HG03521 (cell line): ENCODE data around the gene PDE2A.

ENCODE experiments used
- ATAC-seq: cut with Tn5 transposase; IDR thresholded peaks from one replicate; pipeline ENCODE4 v1.9.1; 2021; ENCODE audit warnings: mild to moderate bottlenecking, moderate library complexity; ENCODE audit not compliant: unreplicated experiment

PDE2A gene

DNA sequence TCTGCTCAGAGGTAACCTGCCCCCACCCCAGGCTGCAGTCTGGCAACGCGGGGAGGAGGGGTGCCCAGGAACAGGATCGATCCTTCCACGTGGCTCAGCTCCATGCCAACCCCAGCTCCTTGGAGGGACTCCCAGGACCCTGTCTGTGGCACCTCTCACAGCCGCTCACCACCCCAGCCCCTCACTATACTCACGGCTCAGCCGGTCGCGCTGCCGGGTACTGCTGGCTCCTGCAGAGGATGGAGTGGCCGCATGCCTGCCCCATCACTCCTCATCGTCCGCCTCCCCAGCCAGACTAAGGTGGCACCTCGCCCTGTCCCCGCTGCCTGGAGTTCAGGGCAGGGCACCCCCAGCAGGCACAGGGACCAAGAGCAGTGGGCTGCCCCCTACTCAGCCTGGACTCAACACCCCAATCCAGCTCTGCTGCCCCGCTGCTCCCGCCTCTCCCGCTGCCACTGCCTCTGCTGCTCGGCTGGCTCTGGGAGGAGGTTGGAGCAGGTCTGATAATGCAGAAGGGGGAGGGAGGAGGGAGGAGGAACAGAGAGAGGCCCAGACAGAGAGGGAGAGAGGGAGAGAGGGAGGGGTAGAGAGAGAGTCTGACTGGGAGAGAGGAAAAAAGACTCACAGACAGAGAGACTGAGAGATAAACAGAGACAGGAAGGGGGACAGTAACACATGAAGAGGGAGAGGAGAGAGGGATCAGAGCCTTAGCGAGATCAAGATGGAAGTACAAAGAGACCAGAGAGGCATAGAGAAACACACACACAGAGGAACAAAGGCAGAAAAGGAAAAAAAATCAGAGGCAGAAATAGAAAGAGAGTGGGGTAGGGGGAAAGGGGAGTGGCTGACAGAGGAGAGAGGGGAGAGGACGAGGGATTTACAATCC, at the start of gene PDE2A:
Gene PDE2A, minus strand, starts transcription at position 480 of the 886 bp plus-strand sequence. Its CDS starts 215 bp downstream, at position 265.
- ATAC-seq, result no peak

DNA sequence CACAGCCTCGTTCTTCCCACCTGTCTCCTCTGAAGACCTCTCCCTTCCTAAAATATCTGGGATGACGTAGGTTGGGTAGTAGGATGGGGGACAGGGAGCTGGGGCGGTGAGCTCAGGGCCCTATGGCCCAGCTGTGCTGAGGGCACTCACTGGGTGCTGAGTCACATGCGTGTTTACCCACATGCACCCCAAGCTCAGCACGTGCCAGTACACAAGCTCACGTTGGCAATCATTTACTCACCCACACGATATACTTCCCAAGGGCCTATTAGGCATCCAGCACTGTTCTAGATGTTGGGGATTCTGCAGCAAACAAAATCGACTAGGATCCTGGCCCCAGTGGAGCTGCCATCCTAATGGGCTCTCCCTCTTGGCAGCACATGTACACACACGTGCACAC, 49.3 kb upstream of the PDE2A start:
- ATAC-seq, result no peak

DNA sequence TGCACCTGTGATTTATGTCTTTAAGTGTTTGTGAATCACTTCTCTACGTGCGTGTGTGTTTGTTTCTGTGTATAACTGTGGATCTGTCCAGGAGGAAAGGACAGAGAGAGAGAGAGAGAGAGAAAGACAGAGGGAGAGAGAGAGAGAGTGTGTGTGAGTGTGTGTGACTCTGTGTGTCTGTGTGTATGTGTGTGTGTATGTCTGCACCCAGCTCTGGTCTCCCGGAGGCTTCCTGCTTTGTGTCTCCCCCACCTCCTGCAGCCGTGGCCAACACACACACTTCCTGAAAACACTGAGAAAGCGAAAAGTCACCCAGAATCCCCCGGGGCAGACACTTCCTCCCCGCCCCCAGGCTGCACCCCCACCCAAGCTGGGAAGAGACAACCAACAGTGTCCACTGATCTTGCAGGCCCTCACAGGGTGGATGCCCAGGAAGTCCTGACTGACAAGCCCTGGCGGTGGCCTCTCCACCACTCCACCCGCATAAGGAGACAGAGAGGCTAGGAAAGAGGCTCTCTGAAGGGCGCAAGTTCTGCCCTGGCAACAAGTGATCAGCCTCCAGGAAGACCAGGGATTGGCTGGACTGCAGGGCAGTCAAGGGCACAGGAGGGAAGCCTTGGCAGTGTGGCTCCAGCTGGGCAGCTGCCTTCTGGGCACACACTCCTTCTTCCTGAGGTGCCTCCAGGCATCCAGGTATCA, 48.0 kb upstream of the PDE2A start:
- peak; percentile 70 for ATAC-seq

DNA sequence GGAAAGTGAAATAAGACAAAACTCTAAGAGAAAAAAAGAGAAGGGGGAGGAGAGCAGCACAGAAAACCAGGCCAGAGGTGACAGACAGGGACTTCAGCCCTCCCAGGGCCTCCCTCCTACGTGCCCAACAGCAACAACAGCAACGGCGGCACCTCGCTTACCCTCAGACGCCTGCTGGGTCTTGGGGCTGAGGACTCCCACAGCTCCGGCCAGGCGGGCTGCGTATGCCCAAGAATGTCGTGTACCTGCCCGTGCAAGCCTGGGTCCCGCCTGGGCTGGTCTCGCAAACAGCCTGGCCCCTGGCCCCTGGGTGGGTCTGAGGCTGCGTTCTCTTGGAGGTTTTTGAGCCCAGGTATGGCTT, 47.4 kb upstream of the PDE2A start:
- ATAC-seq, result no peak

DNA sequence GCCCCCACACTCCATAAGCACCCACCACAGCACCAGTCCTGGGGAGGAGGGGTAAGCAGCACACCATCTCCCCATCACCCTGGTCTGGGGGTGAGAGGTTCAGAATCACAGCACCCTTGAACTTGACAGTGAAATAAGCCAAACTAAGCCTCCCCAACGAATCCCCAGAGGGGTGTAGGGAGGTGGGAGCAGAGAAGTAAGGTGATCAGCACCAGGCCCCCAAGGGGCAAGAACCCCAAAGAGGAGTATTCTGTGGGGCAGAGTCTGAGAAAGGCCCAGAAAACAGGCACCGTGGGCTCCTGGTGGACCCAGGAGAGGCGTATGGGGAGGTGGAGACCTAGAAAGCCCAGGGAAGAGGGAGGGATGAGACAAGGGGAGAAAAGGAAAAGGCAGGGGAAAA, 47.1 kb upstream of the PDE2A start:
- ATAC-seq, result no peak

DNA sequence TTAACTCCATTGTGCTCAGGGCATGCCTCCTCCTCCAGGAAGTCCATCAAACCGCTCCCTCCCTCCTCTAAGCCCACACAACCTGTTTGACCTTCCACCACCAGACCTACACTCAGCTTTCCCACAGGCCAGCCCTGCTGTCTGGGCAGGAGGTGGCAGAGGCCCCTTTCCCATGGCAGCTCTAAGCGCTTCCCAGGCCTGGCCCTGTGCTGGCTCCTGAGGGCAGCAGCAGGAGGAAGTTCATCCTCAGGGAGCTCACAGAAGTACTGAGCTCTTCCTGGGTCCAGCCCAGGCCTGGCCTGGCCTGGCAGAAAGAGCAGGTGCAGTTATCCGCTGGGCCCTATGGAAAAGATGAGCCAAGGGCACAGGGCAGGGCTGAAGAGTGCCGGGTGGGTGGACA, 46.6 kb upstream of the PDE2A start:
- no peak for ATAC-seq

DNA sequence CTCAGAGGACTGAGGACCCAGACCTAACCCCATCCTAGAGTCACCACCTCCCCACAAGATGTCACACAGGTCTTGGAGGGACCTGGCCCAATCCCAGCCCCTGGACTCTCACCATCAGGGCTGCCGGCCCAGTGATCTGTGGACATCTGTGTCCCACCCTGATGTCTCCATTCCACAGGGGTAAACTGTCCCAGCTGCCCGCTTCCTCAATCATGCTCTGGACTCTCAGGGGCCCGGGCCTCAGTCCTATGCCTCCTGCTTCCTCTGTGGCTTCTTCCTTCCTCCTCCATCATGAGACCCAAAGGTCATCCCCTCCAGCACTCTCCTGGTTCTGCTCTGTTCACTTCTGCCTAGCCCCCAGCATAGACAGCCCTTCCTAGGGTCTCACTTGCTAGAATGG, 45.8 kb upstream of the PDE2A start:
- no peak for ATAC-seq

DNA sequence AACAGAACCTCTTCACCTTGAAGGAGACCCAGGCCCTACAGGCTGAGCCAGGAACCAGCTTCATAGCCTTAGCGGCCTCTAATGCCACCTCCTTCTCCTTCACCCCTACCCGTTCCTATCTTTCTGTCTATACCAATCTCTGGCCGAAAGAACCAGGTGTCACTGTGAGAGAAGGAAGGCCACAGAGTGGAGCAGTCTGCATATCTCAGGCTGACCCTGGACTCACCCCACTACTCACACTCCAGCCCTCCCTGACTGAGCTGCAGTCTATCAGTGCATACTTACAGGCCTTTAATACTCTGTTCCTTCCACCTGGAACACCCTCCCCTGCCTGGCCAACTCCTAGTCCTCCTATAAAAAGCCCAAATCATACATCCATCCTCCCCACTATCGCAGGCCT, 45.3 kb upstream of the PDE2A start:
- ATAC-seq, result no peak

DNA sequence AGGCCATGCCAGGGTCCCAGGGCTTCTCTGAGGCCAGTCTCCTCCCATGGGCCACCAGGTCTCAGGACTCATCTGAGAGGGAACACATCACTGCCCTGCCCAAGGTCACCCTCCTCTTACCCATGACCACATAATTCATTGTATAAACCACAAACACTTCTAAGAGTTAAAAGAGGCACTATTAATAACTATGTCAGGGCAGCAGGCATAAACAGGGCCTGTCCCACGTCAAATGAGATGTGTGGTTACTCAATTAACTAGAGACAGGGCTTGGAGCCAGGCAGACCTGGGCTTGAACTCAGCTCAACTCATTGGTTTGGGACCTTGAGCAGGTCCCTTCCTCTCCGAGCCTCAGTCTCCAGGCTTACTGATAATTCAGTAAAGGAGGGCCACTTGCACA, 44.9 kb upstream of the PDE2A start:
- ATAC-seq, result no peak

DNA sequence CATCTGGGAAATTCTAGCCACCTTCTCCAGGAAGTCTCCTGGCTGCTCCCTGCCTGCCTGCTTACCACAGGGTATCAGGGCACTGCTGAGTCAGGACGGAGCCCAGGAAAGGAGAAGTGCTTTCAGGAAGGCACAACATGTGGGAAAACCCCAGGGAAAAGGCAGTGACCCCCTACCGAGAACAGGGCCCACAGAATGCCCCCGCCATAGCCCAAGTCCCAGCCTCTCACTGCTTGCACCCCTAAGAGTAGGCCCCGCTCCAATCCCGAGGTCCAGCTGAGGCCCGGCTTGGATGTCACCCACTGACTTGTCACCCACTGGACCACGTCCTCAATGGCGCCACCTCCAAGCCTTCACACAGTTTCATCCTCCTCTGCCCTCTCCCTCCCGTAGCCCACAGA, 43.9 kb upstream of the PDE2A start:
- no peak for ATAC-seq

DNA sequence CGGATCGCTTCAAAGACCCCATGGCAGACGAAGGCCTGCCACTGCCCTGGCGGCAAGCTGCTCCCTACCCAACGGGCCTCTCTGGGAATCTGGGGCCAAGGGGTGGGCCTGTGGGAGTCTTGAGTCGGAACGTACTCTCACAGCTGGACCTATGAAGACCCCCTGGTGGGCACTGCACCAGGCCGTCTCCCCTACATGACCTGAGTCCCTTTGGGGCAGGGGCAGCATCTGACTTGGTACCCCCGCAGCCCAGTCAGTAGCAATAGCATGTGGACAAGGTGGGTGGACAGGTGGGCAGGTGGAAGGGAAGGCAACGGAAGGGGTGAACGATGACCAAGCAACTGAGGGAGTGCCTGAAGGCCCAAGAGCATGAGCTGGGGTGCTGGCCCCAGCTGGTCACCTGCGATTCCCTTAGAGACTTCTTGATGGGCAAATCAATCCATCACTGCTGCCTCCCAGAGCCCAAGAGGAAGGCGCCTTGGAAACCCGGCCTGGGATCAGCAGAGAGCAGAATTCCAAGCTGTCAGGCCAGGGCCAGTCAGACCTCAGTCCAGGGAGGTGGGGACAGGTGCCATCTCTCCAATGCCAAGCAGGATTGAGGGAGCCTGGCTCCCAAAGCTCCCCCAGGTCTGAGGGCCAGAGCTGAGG, 42.7 kb upstream of the PDE2A start:
- ATAC-seq, result no peak

DNA sequence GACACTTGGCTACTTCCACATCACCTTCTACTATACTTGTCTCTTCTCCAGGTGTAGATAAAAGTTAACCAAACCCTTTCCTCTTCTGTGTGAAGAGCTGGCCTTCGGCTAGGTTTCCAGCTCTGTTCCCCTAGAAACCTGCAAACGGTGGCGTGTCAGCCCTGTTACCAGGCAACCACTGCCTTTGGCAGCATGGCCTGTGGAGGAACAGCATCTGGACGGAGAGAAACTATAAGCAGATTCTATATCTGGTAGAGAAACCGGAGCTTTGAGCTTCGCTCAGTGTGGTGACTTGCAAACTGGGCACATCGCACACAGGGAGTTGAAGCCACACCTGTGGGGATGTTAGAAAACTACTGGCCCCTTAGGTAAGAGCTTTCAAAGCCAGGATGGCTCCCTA, 42.1 kb upstream of the PDE2A start:
- no peak for ATAC-seq

DNA sequence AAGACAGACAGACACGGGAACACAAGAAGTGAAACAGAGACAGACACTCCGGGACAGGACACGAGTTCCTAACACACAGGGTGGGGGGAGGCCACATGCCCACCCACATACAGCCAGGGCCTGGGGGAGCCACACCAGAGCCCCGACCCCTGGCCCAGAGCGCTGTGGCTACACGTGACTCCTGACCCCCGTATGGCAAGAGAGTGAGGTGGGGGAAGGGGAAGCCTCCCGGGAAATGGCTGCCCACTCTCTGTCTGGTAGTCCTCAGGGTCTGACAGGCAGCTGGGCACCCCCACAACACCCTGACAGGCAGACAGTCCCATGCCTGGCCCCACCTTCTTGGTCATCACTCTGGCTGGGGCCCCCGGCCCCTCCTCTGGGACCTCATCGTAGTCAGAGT, 38.6 kb upstream of the PDE2A start:
- no peak for ATAC-seq

DNA sequence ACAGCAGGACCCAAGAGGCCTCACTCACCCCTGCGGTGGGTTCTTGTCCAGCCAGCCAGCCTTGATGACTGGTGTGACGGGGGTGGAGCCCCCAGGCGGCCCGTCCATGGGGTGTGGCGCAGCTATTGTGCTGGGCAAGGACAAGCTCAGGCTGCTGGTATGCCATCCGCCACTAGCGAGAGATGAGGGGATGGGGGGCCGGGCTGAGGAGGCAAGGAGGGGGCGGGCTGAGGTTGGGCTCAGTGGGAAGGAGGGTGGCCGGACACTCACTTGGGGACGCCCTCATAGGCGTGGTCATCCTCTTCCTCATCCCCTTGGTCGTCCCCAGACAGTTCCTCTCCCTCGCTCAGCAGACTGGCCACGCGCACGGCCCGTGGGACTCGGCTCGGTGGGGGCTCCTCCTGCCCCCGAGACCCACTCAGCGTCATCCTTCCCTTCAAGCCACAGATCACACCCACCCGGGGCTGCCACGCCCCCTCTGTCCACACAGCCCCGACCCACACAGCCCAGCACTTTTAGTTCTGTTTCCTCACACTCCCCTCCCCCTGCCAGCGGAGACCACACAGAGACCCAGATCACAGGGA, 38.0 kb upstream of the PDE2A start:
- ATAC-seq, result no peak

DNA sequence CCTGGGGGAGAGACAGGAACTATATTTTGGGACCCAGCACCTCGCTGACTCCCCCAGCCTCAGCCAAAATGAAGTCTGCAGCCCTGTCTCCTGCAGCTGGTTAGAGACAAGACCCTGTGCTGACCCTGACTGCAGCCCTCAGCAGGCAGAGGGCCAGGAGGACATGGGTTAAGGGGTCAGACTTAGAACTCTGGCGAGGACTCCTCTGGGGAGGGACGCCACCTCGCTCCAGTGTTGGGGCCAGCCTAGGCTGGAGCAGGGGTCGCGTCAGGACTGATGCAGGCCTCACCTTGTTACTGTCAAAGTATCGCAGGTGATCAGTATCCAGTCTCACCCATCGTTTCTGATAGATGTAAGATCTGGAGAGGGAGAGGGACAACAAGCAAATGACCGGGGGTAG, 36.9 kb upstream of the PDE2A start:
- no peak for ATAC-seq

DNA sequence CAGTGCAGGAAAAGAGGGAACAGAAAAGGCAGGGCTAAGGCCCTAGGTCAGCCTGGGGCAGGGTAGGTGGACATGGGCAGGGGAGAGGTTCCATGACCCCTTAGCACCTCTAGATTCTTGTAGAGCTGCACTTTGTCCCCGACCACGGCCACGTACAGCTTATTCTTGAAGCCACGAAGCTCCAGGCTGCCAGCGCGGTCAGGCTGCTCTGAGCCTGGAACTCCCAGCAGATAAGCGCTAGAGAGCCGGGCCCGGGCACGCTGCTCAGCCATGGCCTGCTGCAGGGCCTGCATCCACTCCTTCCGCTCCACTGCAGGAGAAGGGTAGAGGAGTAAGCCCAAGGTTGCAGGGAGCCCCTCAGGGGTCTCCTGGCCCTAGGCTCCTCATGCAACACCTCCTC, 36.1 kb upstream of the PDE2A start:
- no peak for ATAC-seq

DNA sequence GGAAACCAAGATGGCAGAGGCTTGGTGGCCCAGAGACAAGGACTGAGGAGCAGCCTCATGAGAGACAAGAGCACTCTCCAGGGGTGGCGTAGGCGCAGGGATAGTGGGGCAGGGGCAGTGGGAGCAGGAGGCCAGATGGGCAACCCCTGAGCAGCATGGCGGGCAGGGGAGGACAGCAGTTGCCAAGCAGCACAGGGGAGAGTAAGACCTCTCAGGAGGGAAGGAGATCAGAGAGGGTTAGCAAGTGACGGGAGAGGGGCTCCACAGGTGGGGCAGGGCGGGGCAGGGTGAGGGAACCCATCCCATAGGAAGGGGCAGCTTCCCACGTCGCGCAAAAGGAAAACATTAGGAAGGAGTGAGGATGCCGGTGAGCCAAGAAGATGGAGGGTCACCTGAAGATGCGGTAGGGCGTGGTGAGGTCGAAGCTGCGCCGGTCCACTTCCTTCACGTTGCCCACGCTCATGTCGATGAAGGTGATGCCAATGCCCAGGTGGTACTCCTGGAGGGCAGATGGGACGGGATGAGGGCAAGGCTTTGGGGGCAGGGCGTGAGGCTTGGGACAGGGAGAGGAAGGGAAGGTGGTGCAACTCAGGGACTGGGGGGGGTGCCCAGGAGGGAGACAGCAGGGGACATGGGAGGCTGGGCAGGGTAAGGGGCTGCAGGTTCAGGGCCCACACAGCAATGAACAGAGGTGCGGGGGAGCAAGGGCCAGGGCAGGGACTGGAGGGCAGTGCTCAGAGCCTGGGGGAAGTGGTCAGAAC, 35.4 kb upstream of the PDE2A start:
- no peak for ATAC-seq

DNA sequence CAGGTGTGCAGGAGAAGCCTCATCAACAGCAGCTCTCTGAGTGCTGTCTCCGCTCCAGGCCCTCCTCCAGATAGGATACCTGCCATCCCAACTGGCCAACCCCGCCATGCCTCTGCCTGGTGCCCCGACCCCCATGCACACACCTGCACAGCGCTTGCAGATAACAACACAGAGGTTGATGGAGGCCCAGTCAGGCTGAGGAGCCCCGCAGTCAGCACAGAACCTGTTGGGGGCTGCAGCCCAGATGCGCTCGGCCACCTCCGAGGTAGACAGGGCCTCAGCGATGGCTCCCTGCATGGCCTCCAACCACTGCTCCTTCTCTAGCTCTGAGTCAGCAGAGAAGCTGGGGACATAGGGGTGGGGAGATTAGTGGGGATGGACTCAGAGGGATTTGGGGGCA, 32.8 kb upstream of the PDE2A start:
- ATAC-seq, result no peak

DNA sequence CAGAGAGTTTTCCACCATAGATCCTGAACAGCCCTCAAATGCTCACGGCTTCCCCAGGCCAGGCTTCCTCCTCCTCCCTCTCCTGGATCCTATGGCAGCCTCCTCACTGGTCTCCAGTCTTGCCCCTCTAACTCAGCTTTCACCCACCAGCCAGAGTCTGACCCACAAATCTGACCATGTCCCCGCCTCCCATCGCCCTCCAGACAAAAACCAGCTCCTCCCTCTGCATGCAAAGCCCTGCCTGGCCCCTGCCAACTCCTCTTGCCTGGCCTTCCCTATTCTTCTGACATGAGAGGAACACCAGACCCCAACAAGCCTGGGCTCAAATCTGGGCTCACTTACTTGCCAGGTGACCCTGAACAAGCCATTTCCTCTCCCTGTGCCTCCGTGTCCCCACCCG, 32.4 kb upstream of the PDE2A start:
- ATAC-seq, result no peak

DNA sequence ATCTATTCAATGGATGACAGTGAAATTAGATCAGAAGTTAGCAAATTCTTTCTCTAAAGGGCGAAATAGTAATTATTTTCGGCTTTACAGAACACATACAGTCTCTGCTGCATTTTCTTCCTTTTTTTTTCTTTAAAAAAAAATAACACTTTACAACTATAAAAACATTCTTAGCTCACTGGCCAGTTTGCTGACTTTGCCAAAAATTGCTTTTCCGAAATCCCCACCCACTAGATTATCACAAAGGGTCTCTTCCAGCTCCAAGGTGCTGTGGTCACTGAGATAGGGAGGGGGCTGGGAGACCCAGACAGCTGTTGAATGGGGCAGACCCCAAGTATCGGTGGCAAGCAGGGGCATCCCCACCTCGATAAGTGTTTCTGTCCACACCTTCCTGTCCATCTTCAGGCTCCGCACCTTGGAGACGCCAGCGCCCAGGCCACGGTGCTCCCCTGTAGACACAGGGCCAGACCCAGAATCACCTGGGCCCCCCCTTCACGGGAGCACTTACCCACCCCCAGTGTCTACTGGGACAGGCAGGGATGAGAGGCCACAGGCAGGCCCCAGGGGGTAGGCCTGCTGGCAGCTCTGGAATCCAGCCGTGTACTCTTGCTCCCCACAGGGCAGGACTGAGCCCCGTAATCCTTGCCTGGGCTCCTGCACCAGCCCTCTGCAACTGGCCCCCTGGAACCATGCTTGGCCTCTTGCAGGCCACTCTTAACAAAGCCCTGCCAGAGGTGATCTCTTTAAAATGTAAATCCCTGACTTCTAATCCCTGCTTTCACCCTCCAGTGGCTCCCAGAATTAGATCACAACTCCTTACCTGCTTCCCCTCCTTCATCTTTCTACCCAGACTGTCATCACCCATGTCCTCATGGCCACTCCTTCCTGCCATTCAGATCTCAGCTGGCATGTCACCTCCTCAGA, 31.5 kb upstream of the PDE2A start:
- ATAC-seq, result no peak
